Stimulated activated CD4-positive, alpha-beta T cell treated with anti-CD3 and anti-CD28 coated beads, Interleukin-15, amount 100 ng/mL, for 1 hour (primary cell): Measurements from ENCODE around the gene STRA6.
"Not testable (repeated sequence)": the region's sequence is repeated elsewhere in the genome, so short reads cannot be mapped to it uniquely, and the experiment has no call there.

Experiments
- DNase-seq, 2 donors: peaks; one replicate each; pipeline ENCODE4 v3.0.0-alpha.2; 2020; ENCODE audit warnings: low read depth in 1 of 2, low spot score in 1 of 2

Gene STRA6

DNA sequence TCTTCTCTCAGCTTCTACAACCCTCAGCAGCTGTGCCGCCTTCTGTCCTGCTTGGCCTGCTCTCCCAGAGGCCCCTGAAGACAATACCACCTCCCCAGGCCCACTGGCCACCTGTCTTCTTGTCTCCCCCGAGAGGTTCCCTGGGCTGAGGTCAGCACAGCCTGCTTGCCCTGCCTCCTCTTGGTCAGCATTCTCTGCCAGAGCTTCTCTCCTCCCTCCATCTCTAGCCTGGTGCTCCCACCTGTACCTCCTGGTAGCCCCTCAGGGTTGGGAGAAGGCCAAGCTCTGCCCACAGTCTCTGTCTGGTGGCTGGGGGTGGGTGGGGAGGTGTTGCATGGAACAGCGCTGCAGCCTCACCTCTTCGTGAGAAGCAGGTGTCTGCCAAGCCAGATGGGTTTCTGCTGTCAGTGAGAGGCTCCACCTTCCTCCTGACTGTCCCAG lies 34.7 kb downstream of the STRA6 start:
- no peak for DNase-seq

DNA sequence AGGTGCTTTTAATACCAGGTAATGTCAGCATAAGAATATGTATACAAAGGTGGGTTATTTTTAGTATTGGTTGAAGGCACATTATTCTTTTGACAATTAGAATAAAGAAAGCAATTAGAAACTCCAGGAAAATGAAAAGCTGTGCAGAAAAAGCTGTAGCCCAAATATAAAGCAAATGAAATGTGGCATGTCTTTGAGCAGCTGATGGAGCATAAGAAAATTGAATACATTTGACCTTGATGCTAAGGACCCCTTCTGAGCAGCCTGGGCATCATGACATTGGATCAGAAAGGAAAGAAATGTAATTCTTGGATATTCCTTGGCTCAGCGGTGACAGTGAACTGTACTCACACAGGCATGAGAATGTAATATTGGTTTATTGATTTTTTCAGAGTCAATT lies 37.1 kb downstream of the STRA6 start:
- DNase-seq = no peak

GRCh38 chr15:74162195-74162536 lies 40.4 kb downstream of the STRA6 start:
- not testable (repeated sequence) for DNase-seq

- DNase-seq = not testable (repeated sequence)
These were observed 42.2 kb downstream of the STRA6 start for GRCh38 chr15:74160390-74160789.

DNA sequence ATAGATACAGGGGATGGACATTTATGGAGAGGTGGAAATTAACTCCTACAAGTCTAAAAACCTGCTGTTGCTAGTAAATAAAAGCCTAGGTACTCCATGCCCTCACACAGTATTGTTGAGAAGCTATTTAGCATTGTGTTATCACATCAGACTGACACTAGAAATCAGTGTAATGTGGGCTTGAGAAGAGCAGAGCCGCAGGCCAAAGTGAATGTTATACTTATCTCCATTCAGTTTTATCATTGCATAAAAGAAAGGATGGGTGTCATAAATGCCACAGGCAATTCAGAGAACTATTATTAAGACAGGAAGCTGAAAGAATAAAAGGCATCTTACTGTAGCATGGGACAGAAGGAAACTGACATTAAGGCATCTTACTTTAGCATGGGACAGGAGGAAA lies 42.8 kb downstream of the STRA6 start:
- no peak for DNase-seq

DNA sequence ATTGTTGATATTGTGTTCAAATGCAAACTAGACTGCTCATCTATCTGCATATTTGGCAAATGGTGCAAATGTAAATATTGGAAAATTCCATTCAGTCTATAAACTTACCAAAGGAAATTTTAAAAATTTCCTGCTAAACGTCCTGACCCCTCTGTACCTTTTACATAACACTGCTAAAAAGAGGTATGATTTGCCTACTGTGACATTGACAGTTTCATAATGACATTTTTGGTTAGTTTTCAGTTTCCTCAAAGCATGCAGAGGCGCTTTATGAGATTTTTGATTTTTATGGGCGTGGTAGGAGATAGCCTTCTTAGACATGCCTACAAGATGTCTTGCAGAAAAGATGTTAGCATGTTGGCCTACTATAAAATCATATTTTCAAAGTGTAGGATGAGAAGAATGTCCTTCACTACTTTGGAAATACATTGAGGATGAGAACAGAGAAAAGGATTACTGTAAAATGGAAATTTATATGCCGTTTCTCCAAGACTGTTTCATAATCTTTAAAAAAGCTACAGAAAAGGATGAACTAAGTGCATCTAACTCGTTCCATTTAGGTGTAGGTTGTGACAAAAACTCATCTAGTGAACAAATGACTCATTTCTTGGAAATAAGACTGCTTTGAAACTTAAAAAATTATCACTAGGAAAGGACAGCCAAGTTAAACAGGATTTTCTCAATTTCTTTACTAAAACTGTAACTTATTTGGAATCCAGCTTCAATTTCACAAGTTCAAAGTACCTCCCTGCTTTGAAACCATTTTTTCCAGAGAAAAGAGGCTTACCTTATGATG lies 43.5 kb downstream of the STRA6 start:
- no peak for DNase-seq

DNA sequence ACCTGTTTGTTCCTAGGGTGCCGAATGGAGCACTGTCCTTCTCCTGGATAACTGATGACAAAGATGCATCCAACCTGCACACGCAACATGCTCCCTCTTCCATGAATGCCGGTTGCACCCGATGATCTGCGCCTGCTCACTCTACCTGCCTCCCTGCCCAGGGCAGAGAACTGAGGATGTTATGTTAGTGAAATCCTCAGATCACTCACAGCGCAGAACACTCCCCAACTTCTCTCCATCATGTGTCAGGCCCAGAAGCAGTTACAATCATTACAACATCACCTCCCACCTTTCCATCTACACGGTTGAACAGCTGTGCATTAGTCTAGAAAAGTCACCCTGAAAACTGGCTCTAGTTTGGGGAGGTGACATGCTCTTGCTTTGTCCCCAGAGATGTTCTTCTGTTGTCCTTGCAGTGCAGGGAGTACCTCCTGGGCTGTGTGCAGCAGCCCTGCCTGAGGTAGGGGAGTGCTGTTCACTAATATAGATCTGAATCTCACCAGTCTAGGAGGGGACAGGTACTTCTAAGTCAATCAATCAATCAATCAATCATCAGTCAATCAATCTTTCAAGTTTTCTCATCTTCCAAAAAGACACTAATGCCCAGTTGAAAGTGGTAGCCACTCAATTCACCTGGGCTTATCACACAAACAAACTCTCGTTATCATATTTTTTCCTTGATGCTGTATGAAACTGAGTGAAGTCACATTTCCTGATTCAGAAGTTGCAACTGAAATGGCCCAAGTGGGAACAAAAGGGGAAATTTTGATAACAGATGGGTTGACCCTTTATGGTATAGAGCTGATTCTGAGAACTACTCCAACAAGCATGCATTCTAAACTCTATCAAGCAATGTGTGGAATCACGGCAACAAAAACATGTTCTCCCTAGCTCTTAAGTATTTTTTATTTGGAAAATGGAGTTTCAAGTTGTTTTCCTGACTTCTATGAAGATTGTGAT lies 44.4 kb downstream of the STRA6 start:
- no peak for DNase-seq

DNA sequence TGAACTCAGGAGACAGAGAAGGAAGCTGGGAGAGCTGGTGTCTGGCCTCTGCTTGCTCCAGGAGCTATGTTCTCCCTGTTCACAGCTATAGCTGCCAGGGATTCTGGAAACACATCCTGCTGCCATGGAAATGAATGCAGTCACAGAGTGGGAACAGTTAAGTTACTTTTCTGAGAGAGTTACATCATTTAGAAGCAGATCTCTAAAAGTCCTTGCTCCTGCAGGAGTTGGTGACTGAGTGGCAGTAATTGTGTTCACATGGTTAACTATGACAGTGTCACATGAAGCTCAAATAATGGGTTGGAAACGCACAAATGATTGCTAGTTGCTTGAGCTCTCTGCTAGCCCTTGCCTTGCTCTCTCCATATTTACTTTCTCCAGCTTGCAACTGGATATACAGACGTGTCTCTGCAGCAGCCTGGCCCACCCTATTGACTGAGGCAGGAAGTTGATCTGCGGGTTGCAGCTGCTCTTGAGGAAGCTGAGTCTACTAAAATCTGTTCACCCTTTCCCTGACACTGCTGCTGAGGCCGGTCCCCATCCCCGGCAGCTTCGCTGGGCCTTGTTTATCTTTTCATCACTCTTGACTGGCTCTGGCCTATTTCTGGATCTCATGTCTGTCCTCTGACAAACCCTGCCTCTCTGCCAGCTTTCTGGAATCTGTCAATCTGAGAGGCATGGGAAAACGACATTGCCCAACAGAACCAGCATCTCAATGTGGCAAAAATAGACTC lies 45.7 kb downstream of the STRA6 start:
- DNase-seq = no peak

- no peak for DNase-seq
These were observed 46.7 kb downstream of the STRA6 start for GRCh38 chr15:74155766-74156417.

DNA sequence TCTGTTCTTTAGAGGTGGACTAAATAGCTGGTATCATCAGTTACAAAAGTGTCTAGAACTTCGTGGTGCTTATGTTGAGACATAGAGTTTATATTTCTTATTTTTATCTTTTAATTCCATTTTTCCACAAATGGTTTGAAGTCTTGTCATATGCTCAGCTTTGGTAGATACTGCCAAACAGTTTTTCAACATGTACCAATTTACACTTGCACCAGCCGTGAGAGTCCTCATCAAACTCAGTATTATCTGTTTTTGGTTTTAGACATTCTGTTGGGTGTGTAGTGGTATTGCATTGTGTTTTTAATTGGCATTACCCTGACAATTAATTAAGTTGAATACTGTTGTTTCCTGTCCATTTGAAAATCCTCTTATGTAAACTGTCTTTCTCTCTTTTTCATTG lies 55.5 kb downstream of the STRA6 start:
- no peak for DNase-seq

DNA sequence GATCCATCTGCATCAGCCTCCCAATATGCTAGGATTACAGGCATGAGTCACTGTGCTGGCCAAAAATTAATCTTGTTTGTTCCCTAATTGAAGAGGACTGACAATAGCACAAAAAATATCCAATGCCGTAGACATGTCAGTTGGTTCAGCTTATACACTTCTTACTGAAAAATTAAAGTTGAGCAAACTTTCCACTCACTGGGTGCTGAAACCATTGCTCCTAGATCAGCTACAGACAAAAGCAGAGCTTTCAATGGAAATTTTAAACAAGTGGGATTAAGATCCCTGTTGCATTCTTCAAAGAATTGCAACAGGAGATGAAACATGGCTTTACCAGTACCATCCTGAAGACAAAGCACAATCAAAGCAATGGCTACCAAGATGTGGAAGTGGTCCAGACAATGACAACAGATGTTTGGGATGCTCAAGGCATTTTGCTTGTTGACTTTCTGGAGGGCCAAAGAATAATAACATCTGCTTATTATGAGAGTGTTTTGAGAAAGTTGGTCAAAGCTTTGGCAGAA lies 56.2 kb downstream of the STRA6 start:
- no peak for DNase-seq

DNA sequence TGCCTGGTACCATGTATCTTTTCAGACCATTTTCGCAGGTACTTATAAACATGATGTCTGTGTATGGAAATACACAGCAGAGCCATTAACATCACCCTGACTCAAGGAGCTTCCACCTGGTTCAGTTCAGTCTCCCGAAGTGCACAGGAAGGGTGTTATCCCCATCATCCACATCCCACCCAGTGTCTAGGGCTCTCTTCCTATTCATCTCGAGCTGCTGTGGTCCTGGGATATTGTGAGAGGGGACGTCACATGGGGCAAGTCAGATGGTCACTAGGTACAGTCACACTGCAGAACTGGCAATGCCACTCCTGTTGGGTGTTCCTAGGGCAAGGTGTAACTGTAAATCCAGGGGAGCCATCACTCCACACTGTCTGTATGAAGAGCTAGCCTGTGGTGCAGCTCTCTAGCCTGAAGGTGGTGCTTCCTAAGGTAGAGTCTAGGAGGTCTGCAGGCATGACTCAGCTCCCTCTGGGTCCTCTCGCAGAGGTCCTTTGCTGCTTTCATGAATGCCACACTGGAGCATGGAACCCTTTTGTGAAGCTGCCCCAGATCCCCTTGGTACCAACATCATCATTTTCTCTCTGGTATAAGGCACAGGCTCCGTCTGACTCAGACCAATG lies 58.3 kb downstream of the STRA6 start:
- no peak for DNase-seq

DNA sequence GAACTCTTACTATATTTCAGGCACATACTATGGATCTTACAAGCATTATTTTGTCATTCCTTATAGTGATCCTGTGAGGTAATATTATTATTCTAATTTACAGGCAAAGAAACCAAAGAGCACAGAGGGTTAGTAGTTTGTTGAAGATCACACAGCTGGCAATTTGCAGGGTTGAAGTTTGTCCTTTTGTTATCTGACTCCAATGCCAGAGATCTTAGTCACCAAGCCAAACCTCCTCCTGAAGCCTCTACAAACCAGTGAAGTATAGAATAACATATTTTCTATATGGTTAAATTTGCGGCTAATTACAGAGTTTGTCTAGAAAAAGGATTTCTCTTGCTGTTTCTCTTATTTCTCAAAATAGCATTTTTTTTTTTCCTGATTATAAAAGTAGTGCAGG lies 61.0 kb downstream of the STRA6 start:
- no peak for DNase-seq

- no peak for DNase-seq
These were observed 63.9 kb downstream of the STRA6 start for GRCh38 chr15:74138642-74139041.

- no peak for DNase-seq
These were observed 65.1 kb downstream of the STRA6 start for GRCh38 chr15:74137537-74137894.

- no peak for DNase-seq
These were observed 65.6 kb downstream of the STRA6 start for GRCh38 chr15:74136814-74137536.

- no peak for DNase-seq
These were observed 66.1 kb downstream of the STRA6 start for GRCh38 chr15:74136540-74136813.

DNA sequence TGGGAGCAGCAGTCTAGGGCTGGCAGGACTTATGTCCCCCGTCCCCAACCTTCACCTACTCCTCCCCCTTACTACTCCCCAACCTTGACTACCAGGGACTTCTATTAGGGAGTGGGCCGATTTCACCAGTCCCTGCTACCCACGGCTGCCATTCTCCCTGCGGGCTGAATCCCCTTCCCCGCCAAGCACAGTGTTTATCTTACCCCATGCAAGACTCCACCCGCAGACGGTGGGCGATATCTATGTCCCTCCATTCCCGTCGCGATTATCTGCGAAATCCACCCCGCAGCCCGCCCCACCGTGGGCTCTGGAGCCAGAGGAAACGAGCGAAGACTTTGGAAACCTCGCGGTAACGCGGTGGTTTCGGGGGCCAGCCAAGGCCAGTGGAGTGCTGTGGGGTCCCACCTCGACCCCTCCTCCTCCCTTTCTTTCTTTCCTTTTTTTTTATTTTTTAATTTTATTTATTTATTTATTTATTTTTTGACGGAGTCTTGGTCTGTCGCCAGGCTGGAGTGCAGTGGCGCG lies 67.5 kb downstream of the STRA6 start:
- DNase-seq = no peak

GRCh38 chr15:74134387-74135027 lies 68.1 kb downstream of the STRA6 start:
- no peak for DNase-seq
